Hepatocyte (in vitro differentiated cells): Measurements from ENCODE around the gene UNC5A. TPM values are rescaled to one million over a fixed set of nuclear protein-coding genes. Genes with fewer than 3 reads are reported as not detected.

Source experiments
- DNase-seq: peaks from one replicate; pipeline ENCODE4 v3.0.0-alpha.2; 2016; ENCODE audit warnings: low spot score
- H2AFZ ChIP-seq: fragments of 200-600 bp; sonication (generic); 2 replicates; pipeline ENCODE4 v1.6.0; 2016; ENCODE audit warnings: antibody characterized with exemption, mild to moderate bottlenecking
- H3K27ac ChIP-seq: fragments of 200-600 bp; sonication (generic); 2 replicates; pipeline ENCODE4 v1.5.1; 2016; ENCODE audit warnings: mild to moderate bottlenecking
- H3K27me3 ChIP-seq: fragments of 200-600 bp; sonication (generic); 2 replicates; pipeline ENCODE4 v1.6.1; 2016
- H3K36me3 ChIP-seq: fragments of 200-600 bp; sonication (generic); replicated peaks from 2 replicates; pipeline ENCODE4 v1.5.1; 2016; ENCODE audit warnings: low read depth; ENCODE audit not compliant: insufficient read depth
- H3K4me1 ChIP-seq: fragments of 200-600 bp; sonication (generic); 2 replicates; pipeline ENCODE4 v1.5.1; 2016; ENCODE audit warnings: mild to moderate bottlenecking, moderate library complexity; ENCODE audit not compliant: insufficient read depth
- H3K4me2 ChIP-seq: fragments of 200-600 bp; sonication (generic); 2 replicates; pipeline ENCODE4 v1.6.0; 2016
- H3K4me3 ChIP-seq: fragments of 200-600 bp; sonication (generic); 2 replicates; pipeline ENCODE4 v1.5.1; 2016; ENCODE audit warnings: mild to moderate bottlenecking
- H3K79me2 ChIP-seq: fragments of 200-600 bp; sonication (generic); 2 replicates; pipeline ENCODE4 v1.6.0; 2017; ENCODE audit warnings: mild to moderate bottlenecking
- H3K9me2 ChIP-seq: fragments of 200-600 bp; sonication (generic); replicated peaks from 2 replicates; pipeline ENCODE4 v1.6.0; 2017; ENCODE audit warnings: mild to moderate bottlenecking; ENCODE audit not compliant: insufficient read depth
- H3K9me3 ChIP-seq: fragments of 200-600 bp; sonication (generic); 2 replicates; pipeline ENCODE4 v1.5.1; 2016; ENCODE audit warnings: low read depth, mild to moderate bottlenecking
- H4K20me1 ChIP-seq: fragments of 200-600 bp; sonication (generic); 2 replicates; pipeline ENCODE4 v1.6.0; 2016; ENCODE audit warnings: mild to moderate bottlenecking; ENCODE audit not compliant: insufficient read depth, poor library complexity, severe bottlenecking
- CTCF ChIP-seq: fragments of 200-600 bp; sonication (generic); IDR thresholded peaks from 2 replicates; pipeline ENCODE4 v1.5.1; 2016; ENCODE audit warnings: antibody characterized with exemption, mild to moderate bottlenecking; ENCODE audit not compliant: poor library complexity
- EZH2 ChIP-seq: fragments of 200-600 bp; sonication (generic); IDR thresholded peaks from 2 replicates; pipeline ENCODE4 v1.6.1; 2016; ENCODE audit warnings: antibody characterized with exemption, mild to moderate bottlenecking, borderline replicate concordance
- EZH2phosphoT487 ChIP-seq: fragments of 200-600 bp; sonication (generic); IDR thresholded peaks from one replicate; pipeline ENCODE4 v1.6.1; 2018; ENCODE audit warnings: antibody characterized with exemption, mild to moderate bottlenecking, low read depth, moderate library complexity; ENCODE audit not compliant: unreplicated experiment, severe bottlenecking
- WGBS: methylation state at CpG from one replicate; pipeline ENCODE4 v1.1.6; 2016; ENCODE audit warnings: low lambda C conversion rate; ENCODE audit errors: missing lambda C conversion rate; 5-methylcytosine and 5-hydroxymethylcytosine counted together
- polyA plus RNA-seq: library from polyadenylated mRNA; unstranded; fragments of >200 nt; fragmentation: Nextera tagmentation; extraction: Ambion mirVana; gene quantifications from 2 replicates; pipeline ENCODE4 v1.2.1, GENCODE V29; 2016
- total RNA-seq: library from RNA; depleted of rRNA; stranded (reverse); fragments of >200 nt; gene quantifications from 2 replicates; pipeline ENCODE4 v1.2.3, GENCODE V29; 2014

Gene UNC5A
- total and polyA plus RNA-seq, 2 experiments from 2014 or later = 0.10 to 1.1 TPM

- no peaks in the 10 kb centered on the region for H3K9me2 ChIP-seq
- peaks cover 11% of the 10 kb centered on the region for H3K4me1 ChIP-seq
- peak overlapping the region; percentile 92 for H3K4me2 ChIP-seq
- H2AFZ ChIP-seq = no peak overlapping the region
- H3K9me3 ChIP-seq = no peaks in the 10 kb centered on the region
- no peak for DNase-seq
- peaks cover 71% of the 10 kb centered on the region for H3K27me3 ChIP-seq
- TF ChIP-seq CTCF (no peak), EZH2 (peak; percentile 49), EZH2phosphoT487 (no peak)
- H4K20me1 ChIP-seq = no peaks in the 10 kb centered on the region
- H3K4me3 ChIP-seq = peak overlapping the region; percentile 16
- no peak overlapping the region for H3K27ac ChIP-seq
- WGBS = under 1% methylated on average over 44 of the region's 48 CpGs
- H3K36me3 ChIP-seq = no peaks in the 10 kb centered on the region
- no peaks in the 10 kb centered on the region for H3K79me2 ChIP-seq
These were observed 747 bp upstream of the UNC5A start for GRCh38 chr5:176809544-176810080.

GRCh38 chr5:176810687-176811501 lies 535 bp downstream of the UNC5A start:
- Histone ChIP-seq H3K9me3 (no peaks in the 10 kb centered on the region), H3K27ac (no peak overlapping the region), H3K79me2 (no peaks in the 10 kb centered on the region), H3K9me2 (no peaks in the 10 kb centered on the region), H2AFZ (no peak overlapping the region), H4K20me1 (no peaks in the 10 kb centered on the region), H3K4me2 (peak overlapping the region; percentile 92), H3K4me1 (peaks cover 11% of the 10 kb centered on the region), H3K27me3 (peaks cover 74% of the 10 kb centered on the region), H3K36me3 (no peaks in the 10 kb centered on the region), H3K4me3 (no peak overlapping the region)
- DNase-seq = no peak
- TF ChIP-seq EZH2phosphoT487 (no peak), CTCF (no peak), EZH2 (no peak)
- 9% methylated on average over 47 of the region's 68 CpGs for whole genome bisulfite sequencing

GRCh38 chr5:176812269-176813259 lies 2.2 kb downstream of the UNC5A start:
- H3K27me3 ChIP-seq = peaks cover 75% of the 10 kb centered on the region
- no peak overlapping the region for H3K4me2 ChIP-seq
- 54% methylated on average over 27 of the region's 37 CpGs for WGBS

More at GRCh38 chr5:176812269-176813259, 2.2 kb downstream of the UNC5A start:
- no peaks in the 10 kb centered on the region for H4K20me1 ChIP-seq
- H3K79me2 ChIP-seq = no peaks in the 10 kb centered on the region
- TF ChIP-seq EZH2 = no peak
- TF ChIP-seq EZH2phosphoT487 = no peak
- peak; percentile 56 for TF ChIP-seq CTCF
- peak; percentile 68 for DNase-seq
- H3K9me2 ChIP-seq = no peaks in the 10 kb centered on the region
- no peaks in the 10 kb centered on the region for H3K9me3 ChIP-seq
- no peak overlapping the region for H2AFZ ChIP-seq
- H3K36me3 ChIP-seq = no peaks in the 10 kb centered on the region
- no peak overlapping the region for H3K27ac ChIP-seq
- no peak overlapping the region for H3K4me3 ChIP-seq
- peaks cover 11% of the 10 kb centered on the region for H3K4me1 ChIP-seq
